ENCODE results near the gene PRIM1. TPM values are rescaled to one million over a fixed set of nuclear protein-coding genes. Genes with fewer than 3 reads are reported as not detected.

The PRIM1 gene
- total and polyA plus RNA-seq, 12 donors, result 0.78 to 9.1 (median 4.3) TPM

- no peak for DNase-seq
- Histone ChIP-seq H3K27ac (peak overlapping the region in 3 of 5 donors; percentile 49 to 97 (median 87)), H3K36me3 (replicated peaks in 1 of 2) (peaks cover 0 to 17% of the 10 kb centered on the region in 2 donors), H3K9me3 (replicated peaks in 1 of 3) (no peaks in the 10 kb centered on the region), H3K4me1 (replicated peaks in 1 of 2) (peaks cover 33 to 48% of the 10 kb centered on the region in 2 donors), H3K27me3 (no peaks in the 10 kb centered on the region), H3K4me3 (peak overlapping the region in 1 of 4 donors; percentile 64)
- WGBS, 4 donors, result 29 to 43% (median 35%) methylated on average over 3 of the region's 3 CpGs
- TF ChIP-seq, protein P1, sequence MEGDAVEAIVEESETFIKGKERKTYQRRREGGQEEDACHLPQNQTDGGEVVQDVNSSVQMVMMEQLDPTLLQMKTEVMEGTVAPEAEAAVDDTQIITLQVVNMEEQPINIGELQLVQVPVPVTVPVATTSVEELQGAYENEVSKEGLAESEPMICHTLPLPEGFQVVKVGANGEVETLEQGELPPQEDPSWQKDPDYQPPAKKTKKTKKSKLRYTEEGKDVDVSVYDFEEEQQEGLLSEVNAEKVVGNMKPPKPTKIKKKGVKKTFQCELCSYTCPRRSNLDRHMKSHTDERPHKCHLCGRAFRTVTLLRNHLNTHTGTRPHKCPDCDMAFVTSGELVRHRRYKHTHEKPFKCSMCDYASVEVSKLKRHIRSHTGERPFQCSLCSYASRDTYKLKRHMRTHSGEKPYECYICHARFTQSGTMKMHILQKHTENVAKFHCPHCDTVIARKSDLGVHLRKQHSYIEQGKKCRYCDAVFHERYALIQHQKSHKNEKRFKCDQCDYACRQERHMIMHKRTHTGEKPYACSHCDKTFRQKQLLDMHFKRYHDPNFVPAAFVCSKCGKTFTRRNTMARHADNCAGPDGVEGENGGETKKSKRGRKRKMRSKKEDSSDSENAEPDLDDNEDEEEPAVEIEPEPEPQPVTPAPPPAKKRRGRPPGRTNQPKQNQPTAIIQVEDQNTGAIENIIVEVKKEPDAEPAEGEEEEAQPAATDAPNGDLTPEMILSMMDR (IDR thresholded peaks at IDR 0.05), result no peak
- no peak for TF ChIP-seq POLR2A (IDR thresholded peaks at IDR 0.05)
- intact Hi-C loops (cut with DNase I), result loop anchor here in 1 of 2 donors (10.0 kb wide), 1 partner anchor 79 kb away; the partner anchor contains the start of gene ATP5F1B
These were observed 28.8 kb downstream of the PRIM1 start for GRCh38 chr12:56723352-56723751.

DNA sequence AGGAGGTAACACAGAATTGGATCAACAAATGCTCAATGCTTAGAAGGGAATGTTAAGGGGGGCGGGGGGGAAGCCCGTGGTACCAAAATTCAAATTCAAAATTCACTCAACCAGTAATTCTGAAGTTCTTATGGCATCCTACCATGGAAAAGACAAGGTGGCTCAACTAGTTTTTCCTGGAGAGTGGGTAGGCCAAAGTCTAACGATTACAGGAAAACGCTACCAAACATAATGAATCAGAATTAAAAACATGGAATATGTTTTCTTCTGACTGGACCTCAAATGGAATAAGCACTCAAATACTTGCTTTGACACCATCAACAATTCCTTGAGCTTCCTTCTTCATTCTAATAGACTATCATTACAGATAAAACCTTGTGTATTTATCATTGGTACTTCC lies 29.3 kb downstream of the PRIM1 start:
- WGBS, 4 donors, result 44 to 65% (median 52%) methylated on average over 4 of the region's 4 CpGs
- intact Hi-C loops (cut with DNase I), result loop anchor here in 1 of 2 donors (10.0 kb wide), 1 partner anchor 78 kb away; the partner anchor contains the start of gene ATP5F1B
- H3K4me1 ChIP-seq (replicated peaks in 1 of 2), result peaks cover 33 to 48% of the 10 kb centered on the region in 2 donors

DNA sequence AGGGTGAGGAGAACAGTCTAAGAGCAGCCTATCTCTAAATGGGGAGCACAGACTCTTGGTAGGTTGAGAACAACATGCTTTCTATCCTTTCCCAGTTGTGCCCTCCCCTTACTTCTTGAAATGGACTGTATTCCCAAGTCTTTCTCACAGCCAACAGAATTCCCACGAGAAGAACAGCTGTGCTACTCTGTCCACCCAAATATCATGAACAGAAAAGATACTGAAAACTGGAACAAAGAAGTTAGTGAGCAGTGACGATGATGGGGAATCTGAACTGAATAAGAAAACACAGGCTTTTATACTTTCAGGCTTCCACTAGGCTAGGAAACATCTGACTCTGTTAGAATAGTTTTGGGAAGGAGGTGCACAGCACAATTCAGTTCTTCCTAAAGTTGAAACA lies 30.4 kb downstream of the PRIM1 start:
- Histone ChIP-seq H3K4me1 (replicated peaks in 1 of 2) (peaks cover 33 to 48% of the 10 kb centered on the region in 2 donors), H3K27me3 (no peaks in the 10 kb centered on the region), H3K9me3 (replicated peaks in 1 of 3) (no peaks in the 10 kb centered on the region), H3K27ac (peak overlapping the region in 2 of 5 donors; percentile 52 to 97), H3K36me3 (replicated peaks in 1 of 2) (peaks cover 0 to 17% of the 10 kb centered on the region in 2 donors), H3K4me3 (peak overlapping the region in 1 of 4 donors; percentile 64)
- TF ChIP-seq, protein P1 (IDR thresholded peaks at IDR 0.05), result no peak
- no peak for TF ChIP-seq POLR2A (IDR thresholded peaks at IDR 0.05)
- WGBS, 4 donors, result 18 to 32% (median 22%) methylated on average over 2 of the region's 2 CpGs
- intact Hi-C loops (cut with DNase I), result loop anchor here in 1 of 2 donors (10.0 kb wide), 1 partner anchor 77 kb away; the partner anchor contains the start of gene ATP5F1B
- DNase-seq, result no peak

More for the DNA sequence above, 29.3 kb downstream of the PRIM1 start:
- H3K27ac ChIP-seq, result peak overlapping the region in 3 of 5 donors; percentile 49 to 97 (median 87)
- peak overlapping the region in 1 of 4 donors; percentile 64 for H3K4me3 ChIP-seq
- no peak for DNase-seq
- peaks cover 0 to 17% of the 10 kb centered on the region in 2 donors for H3K36me3 ChIP-seq (replicated peaks in 1 of 2)
- no peaks in the 10 kb centered on the region for H3K27me3 ChIP-seq
- no peaks in the 10 kb centered on the region for H3K9me3 ChIP-seq (replicated peaks in 1 of 3)
- TF ChIP-seq, protein P1 (IDR thresholded peaks at IDR 0.05), result no peak
- no peak for TF ChIP-seq POLR2A (IDR thresholded peaks at IDR 0.05)

DNA sequence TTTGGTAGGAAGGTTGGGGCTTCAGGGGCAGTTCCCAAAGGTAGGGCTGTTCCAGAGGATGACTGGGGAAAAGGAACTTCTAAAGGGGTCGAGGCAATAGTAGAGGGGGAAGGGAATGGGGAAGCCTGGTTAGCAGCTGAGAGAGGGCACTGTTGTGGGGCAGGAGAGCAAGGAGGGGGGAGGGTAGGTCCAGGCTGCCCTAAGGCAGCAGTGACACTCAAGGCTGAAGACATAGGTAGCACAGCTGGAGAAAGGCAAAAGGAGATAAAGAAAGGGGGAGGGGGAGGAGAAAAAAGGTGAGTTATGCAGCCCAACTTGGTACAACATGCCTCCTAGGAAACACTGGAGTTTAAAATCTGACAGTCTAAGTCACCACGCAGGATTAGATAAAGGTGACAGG lies 30.9 kb downstream of the PRIM1 start:
- Histone ChIP-seq H3K27me3 (no peaks in the 10 kb centered on the region), H3K27ac (peak overlapping the region in 2 of 5 donors; percentile 52 to 97), H3K36me3 (replicated peaks in 1 of 2) (peaks cover 0 to 18% of the 10 kb centered on the region in 2 donors), H3K4me1 (replicated peaks in 1 of 2) (peaks cover 33 to 50% of the 10 kb centered on the region in 2 donors), H3K9me3 (replicated peaks in 1 of 3) (no peaks in the 10 kb centered on the region), H3K4me3 (peak overlapping the region in 1 of 4 donors; percentile 64)
- WGBS, 4 donors, result 41 to 69% (median 48%) methylated on average over 2 of the region's 2 CpGs
- intact Hi-C loops (cut with DNase I), result loop anchor here in 1 of 2 donors (10.0 kb wide), 1 partner anchor 76 kb away; the partner anchor contains the start of gene ATP5F1B
- DNase-seq, result no peak
- TF ChIP-seq, protein P1 (IDR thresholded peaks at IDR 0.05), result no peak
- TF ChIP-seq POLR2A (IDR thresholded peaks at IDR 0.05), result no peak
